ENCODE measurements around the gene GTSF1L. TPM values are rescaled to one million over a fixed set of nuclear protein-coding genes. Genes with fewer than 3 reads are reported as not detected.

The GTSF1L gene
- total RNA-seq, 1 experiment from 2014 or later, result not detected

GRCh38 chr20:43749734-43750294, 23.0 kb upstream of the GTSF1L start:
- TF ChIP-seq CTCF (conservative IDR thresholded peaks at IDR 0.05), result peak; percentile 100
- Histone ChIP-seq H3K4me2 (ENCODE audit: insufficient read depth, insufficient read length, low read length) (no peak overlapping the region), H4K20me1 (ENCODE audit: control insufficient read depth, insufficient read depth, insufficient read length) (no peaks in the 10 kb centered on the region), H2BK5ac (ENCODE audit: insufficient read length, low read length) (no peak overlapping the region), H3K56ac (ENCODE audit: insufficient read length, low read depth, low read length) (no peak overlapping the region), H3K18ac (ENCODE audit: insufficient read length, low read depth, low read length) (no peak overlapping the region), H2AFZ (ENCODE audit: low read length) (peak overlapping the region; percentile 81), H3T11ph (ENCODE audit: low read length) (no peak overlapping the region), H3K27ac (ENCODE audit: insufficient read length, low read depth, low read length) (no peak overlapping the region), H4K5ac (ENCODE audit: insufficient read length, low read depth, low read length) (no peak overlapping the region), H2BK12ac (ENCODE audit: insufficient read length, low read depth, low read length) (no peak overlapping the region), H3K79me1 (ENCODE audit: insufficient read depth, low read depth, low read length, poor library complexity, severe bottlenecking) (no peaks in the 10 kb centered on the region), H3K9ac (ENCODE audit: extremely low read depth, insufficient read length, low read length) (no peak overlapping the region), H2BK120ac (ENCODE audit: low read depth, low read length, poor library complexity, severe bottlenecking) (no peak overlapping the region), H2AK5ac (ENCODE audit: insufficient read length, low read length) (no peak overlapping the region), H3K23me2 (ENCODE audit: insufficient read length, low read depth, low read length, poor library complexity, severe bottlenecking) (no peaks in the 10 kb centered on the region), H3K14ac (ENCODE audit: insufficient read depth, low read length) (no peak overlapping the region), H3K79me2 (ENCODE audit: insufficient read depth, low read length) (no peaks in the 10 kb centered on the region), H3K4ac (ENCODE audit: low read depth, low read length) (no peak overlapping the region), H3K9me3 (ENCODE audit: control insufficient read depth, low read depth, low read length) (no peaks in the 10 kb centered on the region), H4K91ac (ENCODE audit: insufficient read length, low read depth, low read length) (no peak overlapping the region), H4K8ac (replicated peaks; ENCODE audit: insufficient read length, low read depth, low read length) (no peak overlapping the region), H2BK15ac (ENCODE audit: low read depth, low read length) (no peak overlapping the region), H3K27me3 (ENCODE audit: insufficient read depth, low read length) (no peaks in the 10 kb centered on the region), H2BK20ac (ENCODE audit: low read depth, low read length, poor library complexity, severe bottlenecking) (no peak overlapping the region), H3K4me1 (ENCODE audit: insufficient read depth, low read length) (no peaks in the 10 kb centered on the region), H3K23ac (ENCODE audit: insufficient read length, low read depth, low read length) (no peak overlapping the region)
- H3K36me3 Mint-ChIP-seq (ENCODE audit: insufficient read depth in 1 of 3, low read depth in 3 of 3), result no peaks in the 10 kb centered on the region
- no peaks in the 10 kb centered on the region; a peak in 1 of 5 replicates for H3K9me3 Mint-ChIP-seq
- peak; percentile 82 for DNase-seq
- H3K27ac Mint-ChIP-seq, result peak overlapping the region in 1 of 3 experiments; percentile 54; a peak in 1 of 7 replicates
- H3K4me1 Mint-ChIP-seq, result peaks cover 13 to 25% of the 10 kb centered on the region in 2 experiments
- WGBS (ENCODE audit: extremely low coverage, insufficient read length, low lambda C conversion rate), result no CpG with 5 or more reads among the region's 23 CpGs
- no peak overlapping the region; a peak in 1 of 5 replicates for H3K4me3 Mint-ChIP-seq
- H3K27me3 Mint-ChIP-seq (ENCODE audit: low read depth), result peaks cover 9% of the 10 kb centered on the region
